ENCODE results near the gene COL8A1. TPM values are rescaled to one million over a fixed set of nuclear protein-coding genes. Genes with fewer than 3 reads are reported as not detected.

The COL8A1 gene
- total and polyA plus RNA-seq, 10 of the 15 experiments (the other 5 are each of a cell fraction or from before 2014, with no cell fraction given) = 0.04 to 0.73 (median 0.10) TPM; not detected in 5

DNA sequence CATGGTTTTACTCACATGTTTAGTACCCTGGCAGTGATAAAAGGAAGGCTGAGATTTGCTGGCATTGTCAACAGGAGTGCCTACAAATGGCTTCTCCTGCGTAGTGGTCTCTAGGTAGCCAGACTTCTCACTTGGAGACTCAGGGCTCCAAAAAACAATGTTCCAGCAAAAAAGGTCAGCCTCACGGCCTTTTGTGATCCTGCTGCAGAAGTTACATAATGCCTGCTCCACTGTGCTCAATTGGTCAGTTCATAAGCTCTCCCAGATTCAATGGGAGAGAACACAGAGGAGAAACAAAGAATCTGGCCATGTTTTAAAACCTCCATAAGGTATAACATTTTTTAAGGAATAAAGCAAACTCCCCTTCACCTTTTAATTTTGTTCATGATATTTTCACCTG, 103.2 kb downstream of the COL8A1 start (continued):
- TF ChIP-seq PRDM15 (CRISPR knock-in tag; IDR thresholded peaks at IDR 0.05) = no peak
- no peak for TF ChIP-seq SKIL (IDR thresholded peaks at IDR 0.05; ENCODE audit: low read depth, poor library complexity, severe bottlenecking)
- TF ChIP-seq POU2F2 (IDR thresholded peaks at IDR 0.05; ENCODE audit: borderline replicate concordance, low read depth, low read length) = no peak
- no peak for TF ChIP-seq ZBTB4 (CRISPR knock-in tag; IDR thresholded peaks at IDR 0.05)

All from GM12878 (cell line).